ENCODE data around the gene OR2D3. TPM values are rescaled to one million over a fixed set of nuclear protein-coding genes. Genes with fewer than 3 reads are reported as not detected.
"Not testable (repeated sequence)": the region's sequence is repeated elsewhere in the genome, so short reads cannot be mapped to it uniquely, and the experiment has no call there.

Gene OR2D3
- total RNA-seq, 1 donor from 2014 or later = not detected

- no peak for DNase-seq (ENCODE audit: extremely low spot score in 2 of 2)
- Histone ChIP-seq H3K4me3 (no peak overlapping the region), H3K9me3 (no peaks in the 10 kb centered on the region), H3K27ac (no peak overlapping the region), H3K36me3 (no peaks in the 10 kb centered on the region), H3K27me3 (no peaks in the 10 kb centered on the region), H3K4me1 (no peaks in the 10 kb centered on the region)
- no peak for TF ChIP-seq CTCF (IDR thresholded peaks at IDR 0.05)
- no peak for TF ChIP-seq POLR2AphosphoS5 (IDR thresholded peaks at IDR 0.05; ENCODE audit: insufficient read depth in 1 of 2, low read depth in 1 of 2)
- TF ChIP-seq POLR2A (IDR thresholded peaks at IDR 0.05) = no peak
- intact Hi-C loops (cut with DNase I) = no loop called here
These were observed 48.0 kb downstream of the OR2D3 start for GRCh38 chr11:6968816-6969215.

GRCh38 chr11:6969854-6970253, 49.1 kb downstream of the OR2D3 start:
- intact Hi-C loops (cut with DNase I); DNase-seq (ENCODE audit: extremely low spot score in 2 of 2); H3K4me3 ChIP-seq; H3K9me3 ChIP-seq; H3K27ac ChIP-seq; H3K36me3 ChIP-seq; H3K27me3 ChIP-seq; H3K4me1 ChIP-seq: not testable (repeated sequence)

Other genes with a start within 250 kb of the OR2D3 start
- 55.2 TPM for gene MRPL17, start 237.7 kb upstream of the OR2D3 start, total RNA-seq
- gene OR2AG2, start 149.0 kb upstream of the OR2D3 start, total RNA-seq = not detected
- not detected for gene OR2AG1, start 138.0 kb upstream of the OR2D3 start, total RNA-seq
- gene OR6A2, start 121.3 kb upstream of the OR2D3 start, total RNA-seq = not detected
- gene OR10A5, start 75.3 kb upstream of the OR2D3 start, total RNA-seq = not detected
- not detected for gene OR10A2, start 57.9 kb upstream of the OR2D3 start, total RNA-seq
- not detected for gene OR10A4, start 44.4 kb upstream of the OR2D3 start, total RNA-seq
- not detected for gene OR2D2, start 28.5 kb upstream of the OR2D3 start, total RNA-seq
- gene ZNF215, start 5.4 kb downstream of the OR2D3 start, total RNA-seq = 2.0 TPM
- gene ZNF214, start 99.3 kb downstream of the OR2D3 start, total RNA-seq = 3.9 TPM
- gene NLRP14, start 99.5 kb downstream of the OR2D3 start, total RNA-seq = not detected
- gene RBMXL2, start 168.0 kb downstream of the OR2D3 start, total RNA-seq = not detected

Measured in vagina (tissue), 2 donors.